ENCODE measurements around the gene CPXM1.
"Not testable (repeated sequence)": the region's sequence is repeated elsewhere in the genome, so short reads cannot be mapped to it uniquely, and the experiment has no call there.

Gene CPXM1

DNA sequence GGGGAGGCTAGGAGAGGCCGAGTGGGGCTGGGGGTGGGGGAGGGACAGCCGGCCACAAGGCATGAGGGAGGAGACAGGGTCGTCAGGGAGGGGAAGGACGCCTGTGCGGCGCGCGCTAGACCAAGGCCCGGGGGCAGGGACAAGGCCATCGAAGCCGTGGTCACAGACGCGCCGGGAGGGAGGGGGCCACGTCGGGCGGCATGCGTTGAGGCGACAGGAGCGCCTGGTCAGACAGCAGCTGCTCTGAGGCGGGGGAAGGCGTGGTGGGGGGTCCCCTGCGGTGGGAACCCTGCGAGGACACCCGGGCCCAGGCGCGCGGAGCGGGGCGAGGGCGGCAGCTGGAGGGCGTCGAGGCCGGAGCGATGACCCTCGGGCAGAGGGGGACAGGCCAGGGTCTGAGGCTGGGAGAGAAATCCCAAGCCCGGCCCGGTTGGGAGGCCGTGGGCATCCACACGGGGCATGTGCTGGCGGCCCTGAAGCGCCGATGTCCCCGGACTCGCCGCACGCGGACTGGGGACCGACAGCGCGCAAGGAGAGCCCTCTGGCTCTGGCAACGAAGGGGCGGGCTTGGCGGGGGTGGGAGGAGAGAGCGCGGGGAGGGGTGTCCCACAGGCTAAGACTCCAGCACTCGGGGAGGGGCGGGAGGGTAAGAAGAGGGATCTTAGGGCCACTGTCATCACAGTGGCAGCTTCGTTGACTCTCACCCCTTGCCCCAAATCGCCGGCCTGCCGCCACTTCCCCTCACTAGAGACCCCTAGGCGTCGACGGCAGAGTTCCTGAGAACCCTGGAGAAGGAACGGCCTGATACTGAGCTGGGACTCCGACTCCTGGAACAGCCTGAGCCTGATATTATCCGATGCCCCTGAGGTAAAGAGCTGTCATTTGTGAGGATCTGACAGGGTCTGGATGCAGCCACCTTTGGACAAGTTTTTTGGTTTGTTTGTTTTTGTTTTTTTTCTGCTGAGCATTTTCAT is 20.8 kb upstream of the CPXM1 start:
- no peak for DNase-seq

DNA sequence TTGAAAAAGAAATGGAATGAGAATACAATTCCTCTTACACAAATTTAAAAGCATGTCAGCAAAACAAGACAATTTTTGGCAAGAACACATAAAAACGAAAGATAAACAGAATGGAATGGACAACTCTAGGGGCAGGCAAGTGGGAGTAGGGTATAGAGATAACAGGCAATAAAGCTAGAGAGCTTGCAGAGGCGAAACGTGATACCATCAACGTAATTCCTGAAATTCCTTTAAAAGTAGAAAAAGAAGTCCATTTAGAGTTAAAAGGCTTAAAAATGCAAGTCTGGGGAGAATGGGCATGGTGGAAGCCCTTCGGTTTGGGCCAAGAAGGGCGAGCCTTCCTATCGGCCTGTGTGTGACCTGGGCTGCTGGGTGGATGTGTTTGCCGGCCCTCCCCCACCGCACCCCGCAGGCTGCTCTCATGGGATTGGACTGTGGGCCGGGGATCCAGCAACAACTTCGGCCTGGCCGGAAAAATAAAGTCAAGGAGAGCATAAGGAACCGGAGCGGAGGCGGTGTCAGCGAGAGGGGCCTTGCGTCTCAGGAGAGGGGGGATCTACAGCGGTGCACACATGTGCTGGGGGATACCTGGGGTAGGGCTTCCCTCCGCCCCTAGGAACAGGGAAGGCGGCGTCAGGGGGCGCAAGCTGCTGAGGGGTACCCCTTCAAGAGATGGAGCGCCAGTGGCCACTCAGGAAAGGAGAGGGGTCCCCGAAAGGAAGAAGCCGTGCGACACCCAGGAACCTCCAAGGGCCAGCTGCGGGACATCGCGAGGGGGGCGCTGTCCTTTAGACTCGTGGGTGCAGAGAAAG is 19.9 kb upstream of the CPXM1 start:
- no peak for DNase-seq

DNA sequence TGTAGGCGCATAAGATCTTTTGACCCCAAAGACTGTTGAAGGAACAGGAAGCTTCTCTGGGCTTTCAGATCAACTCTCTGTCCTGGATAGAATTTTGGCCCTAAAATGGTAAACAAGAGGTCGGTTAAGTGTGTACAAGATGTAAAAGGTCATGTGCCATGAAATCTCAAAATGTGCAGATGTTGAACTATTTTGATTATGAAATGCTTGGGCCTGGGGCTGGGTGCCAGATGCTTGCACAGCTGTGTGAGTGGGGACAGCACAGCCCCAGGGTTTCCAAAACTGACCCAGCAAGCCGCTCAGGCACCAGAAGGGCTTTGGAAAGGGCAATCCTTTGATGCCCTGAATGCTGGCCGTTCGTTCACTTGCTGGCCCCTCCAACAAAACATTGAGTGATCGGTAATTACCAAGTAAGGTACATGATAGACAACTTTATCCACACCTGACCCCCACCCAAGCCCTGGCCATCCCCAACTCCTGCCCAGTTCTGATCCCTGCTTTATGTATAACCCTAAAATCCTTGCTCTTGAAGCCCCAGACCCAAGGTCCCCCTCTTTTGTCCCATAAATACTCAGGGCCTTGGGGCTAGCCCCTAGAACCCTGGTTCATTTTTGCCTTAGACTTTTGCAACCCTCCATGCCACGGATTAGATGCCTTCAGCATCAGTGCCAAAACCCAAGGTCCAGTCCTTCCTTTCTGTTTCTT is 17.6 kb upstream of the CPXM1 start:
- DNase-seq = no peak

DNA sequence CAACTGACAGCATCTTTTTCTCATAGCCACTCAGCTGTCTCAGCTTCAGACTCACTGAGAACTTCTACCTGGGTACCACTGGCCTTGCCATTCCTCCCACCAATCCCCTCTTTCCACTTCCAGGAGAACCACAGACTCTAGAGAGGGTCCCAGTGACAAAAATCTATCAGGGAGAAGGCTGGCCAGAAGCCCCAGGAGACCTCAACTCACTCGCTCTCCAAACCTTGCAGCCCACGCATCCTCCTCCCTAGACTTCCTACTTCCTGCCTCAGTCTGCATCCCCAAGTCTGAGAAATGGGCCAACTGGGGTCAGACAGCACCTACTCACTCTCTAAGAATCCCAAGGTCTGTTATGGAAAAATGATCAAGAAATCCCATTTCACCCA is 16.9 kb upstream of the CPXM1 start:
- DNase-seq = no peak

DNA sequence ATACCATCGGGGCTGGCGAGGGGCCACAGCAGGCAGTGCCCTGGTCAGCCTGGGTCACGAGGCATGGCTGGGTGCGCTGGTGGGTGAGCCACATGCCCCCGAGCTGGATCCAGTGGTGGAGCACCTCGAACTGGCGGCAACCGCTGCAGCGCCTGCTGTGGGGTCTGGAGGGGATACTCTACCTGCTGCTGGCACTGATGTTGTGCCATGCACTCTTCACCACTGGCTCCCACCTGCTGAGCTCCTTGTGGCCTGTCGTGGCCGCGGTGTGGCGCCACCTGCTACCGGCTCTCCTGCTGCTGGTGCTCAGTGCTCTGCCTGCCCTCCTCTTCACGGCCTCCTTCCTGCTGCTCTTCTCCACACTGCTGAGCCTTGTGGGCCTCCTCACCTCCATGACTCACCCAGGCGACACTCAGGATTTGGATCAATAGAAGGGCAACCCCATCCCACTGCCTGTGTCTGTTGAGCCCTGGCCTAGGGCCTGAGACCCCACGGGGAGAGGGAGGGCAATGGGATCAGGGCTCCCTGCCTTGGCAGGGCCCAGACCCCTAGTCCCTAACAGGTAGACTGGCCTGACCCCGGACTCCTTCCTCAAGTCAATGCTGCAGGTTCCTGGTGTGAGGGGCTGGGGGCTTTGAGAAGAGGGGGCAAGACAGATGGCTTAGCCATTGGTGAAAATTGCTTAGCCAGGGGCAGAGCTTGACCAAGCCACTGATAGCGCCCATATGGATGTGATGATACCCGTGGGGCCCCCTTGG is 16.3 kb upstream of the CPXM1 start:
- no peak for DNase-seq

DNA sequence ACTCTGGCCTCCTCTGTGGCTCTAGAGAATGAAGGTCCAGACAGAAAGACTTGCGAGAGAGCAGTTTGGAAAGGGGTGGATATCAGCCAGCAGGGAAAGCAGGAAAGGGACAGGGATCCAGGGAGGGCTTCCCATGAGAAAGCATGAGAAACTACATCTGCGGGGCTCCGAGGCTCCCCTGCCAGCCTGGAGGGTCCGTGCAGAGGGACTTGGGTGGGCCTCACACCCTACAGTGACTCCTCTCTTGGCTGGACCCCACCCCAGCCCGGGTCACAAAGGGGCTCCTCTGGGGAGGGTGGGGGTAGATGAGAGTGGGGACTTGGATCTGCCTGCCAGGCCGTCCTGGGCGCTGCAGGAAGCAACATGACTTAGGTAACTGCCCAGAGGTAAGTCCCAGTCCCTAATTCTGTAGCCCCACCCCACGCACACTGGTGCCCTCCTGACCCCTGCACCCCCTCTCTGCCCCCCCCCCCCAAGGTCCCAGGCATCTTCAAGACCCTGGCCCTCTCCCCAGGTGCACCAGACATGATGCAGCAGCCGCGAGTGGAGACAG is 15.7 kb upstream of the CPXM1 start, which contains the start of gene TMEM239:
Gene TMEM239, plus strand, starts transcription at position 335 of the 553 bp plus-strand sequence. Its CDS starts 191 bp downstream, at position 526.
- DNase-seq = no peak

DNA sequence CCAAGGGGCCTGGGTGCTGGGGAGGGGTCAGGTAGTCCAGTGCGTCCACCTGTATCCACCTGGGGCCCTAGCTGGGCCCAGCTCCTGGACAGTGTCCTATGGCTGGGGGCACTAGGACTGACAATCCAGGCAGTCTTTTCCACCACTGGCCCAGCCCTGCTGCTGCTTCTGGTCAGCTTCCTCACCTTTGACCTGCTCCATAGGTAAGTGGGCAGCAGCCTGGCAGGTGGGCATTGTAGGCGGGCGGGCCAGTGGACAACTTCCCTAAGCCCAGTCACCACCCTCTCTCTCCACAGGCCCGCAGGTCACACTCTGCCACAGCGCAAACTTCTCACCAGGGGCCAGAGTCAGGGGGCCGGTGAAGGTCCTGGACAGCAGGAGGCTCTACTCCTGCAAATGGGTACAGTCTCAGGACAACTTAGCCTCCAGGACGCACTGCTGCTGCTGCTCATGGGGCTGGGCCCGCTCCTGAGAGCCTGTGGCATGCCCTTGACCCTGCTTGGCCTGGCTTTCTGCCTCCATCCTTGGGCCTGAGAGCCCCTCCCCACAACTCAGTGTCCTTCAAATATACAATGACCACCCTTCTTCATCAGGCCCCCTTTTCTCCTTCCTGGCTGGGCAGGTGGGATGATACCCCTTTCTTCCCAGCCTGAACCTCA is 14.9 kb upstream of the CPXM1 start:
- DNase-seq = no peak

DNA sequence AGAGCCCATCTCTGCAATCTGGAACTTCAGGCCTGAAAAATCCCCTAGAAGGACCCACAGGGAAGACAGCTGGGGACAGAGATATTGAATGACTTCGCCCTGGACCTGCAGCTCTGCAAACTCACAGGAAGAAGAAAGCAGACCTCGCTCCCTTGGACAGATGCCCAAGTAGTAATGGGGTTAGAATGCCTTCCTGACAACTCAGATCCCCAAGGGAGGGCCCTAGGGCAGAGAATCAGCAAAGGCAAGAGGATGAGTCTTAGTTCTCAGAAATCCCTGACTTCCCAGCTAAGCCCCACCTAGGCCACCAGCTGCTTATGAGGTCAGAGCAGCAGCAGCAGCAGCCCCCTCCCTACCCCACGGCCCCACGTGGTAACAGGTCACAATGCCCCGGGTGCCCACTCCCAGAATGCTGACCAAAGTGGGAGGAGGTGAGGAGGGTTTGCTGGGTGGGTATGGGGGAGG is 14.2 kb upstream of the CPXM1 start, which contains the start of gene C20orf141:
Gene C20orf141, plus strand, starts transcription at position 401 of the 465 bp plus-strand sequence. CDS start 198 bp downstream, outside the sequence.
- DNase-seq = no peak

DNA sequence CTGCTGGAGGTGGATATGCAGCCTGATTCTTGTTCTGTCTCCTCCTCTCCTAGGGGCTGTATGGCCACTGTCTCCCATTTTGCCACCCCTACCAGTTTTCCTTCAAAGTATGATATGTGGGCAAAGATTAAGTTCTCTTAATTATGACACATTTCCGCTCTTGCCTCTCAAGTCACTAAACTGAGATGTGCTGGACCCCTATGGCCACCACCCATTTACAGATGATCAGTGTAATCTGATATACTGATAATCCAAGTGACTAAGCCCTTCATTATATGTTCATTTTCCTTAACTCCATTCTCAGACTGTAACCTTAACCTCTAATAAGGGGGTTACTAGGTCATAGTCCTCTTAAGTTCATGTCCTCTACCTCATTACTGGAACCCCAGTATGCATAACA is 13.6 kb upstream of the CPXM1 start:
- DNase-seq = no peak

DNA sequence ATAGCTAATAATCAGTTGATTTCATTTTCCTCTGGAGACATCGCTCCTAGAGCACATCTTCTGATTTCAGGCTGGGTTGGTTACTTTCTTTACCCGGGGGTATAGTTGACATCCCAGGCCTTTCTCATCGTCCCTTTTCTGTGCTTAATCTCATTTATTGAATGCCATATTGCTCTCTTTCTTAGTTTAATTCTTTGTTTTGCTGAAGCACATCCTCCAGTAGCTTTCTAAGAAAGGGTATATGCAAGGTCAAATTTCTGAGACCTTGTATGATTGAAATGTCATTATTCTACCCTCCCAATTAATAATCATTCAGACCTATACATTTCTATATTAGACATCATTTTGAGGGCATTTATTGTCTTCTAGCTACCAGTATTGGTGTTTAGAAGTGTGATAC is 11.8 kb upstream of the CPXM1 start:
- no peak for DNase-seq

DNA sequence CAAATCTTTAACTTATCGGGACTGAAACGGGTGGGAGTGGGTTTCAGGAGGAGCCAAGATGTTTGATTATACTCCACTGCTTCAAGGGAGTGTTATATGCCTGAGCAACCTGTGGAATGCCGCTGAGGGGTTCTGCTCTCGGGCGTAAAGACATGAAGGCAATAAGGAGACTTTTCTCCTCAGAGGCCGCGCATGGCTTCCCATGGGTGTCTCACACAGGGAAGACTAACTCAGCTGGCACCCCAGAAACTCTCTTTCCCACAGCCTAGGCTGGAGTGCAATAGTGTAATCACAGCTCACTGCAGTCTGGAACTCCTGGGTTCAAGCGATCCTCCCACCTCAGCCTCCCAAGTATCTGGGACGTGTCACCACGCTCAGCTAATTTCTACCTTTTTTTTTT is 9.3 kb upstream of the CPXM1 start:
- no peak for DNase-seq

DNA sequence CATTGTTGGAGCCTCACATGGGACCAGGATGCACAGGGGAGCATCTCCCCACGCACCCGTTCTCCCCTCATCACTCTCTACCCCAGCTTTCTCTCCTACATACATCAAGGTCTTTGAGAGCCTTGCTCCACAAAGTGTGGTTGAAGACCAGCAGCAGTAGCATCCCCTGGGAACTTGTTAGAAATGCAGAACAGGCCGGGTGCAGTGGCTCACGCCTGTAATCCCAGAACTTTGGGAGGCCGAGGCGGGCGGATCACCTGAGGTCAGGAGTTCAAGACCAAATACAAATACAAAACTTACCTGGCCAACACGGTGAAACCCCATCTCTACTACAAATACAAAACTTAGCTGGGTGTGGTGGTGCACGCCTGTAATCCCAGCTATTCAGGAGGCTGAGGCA is 7.5 kb upstream of the CPXM1 start:
- DNase-seq = not testable (repeated sequence)

DNA sequence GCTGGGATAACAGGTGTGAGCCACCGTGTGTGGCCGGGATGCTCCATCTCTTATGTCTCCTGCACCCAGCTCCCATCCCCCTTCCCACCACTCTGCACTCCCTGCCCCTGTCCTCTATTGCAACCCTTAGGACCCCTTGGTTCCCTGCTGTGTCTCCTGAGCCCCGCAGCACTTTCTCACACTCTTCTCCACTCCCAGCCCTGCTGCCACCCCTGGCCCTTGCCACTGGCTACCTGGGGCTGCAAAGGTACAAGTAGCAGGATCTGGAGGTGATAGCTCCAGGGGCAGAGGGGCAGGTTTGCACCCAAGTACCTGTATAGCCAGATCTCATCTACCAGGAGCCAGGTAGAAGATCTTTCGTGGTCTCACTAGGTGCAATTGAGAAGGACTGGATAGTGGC is 6.6 kb upstream of the CPXM1 start:
- DNase-seq = no peak

DNA sequence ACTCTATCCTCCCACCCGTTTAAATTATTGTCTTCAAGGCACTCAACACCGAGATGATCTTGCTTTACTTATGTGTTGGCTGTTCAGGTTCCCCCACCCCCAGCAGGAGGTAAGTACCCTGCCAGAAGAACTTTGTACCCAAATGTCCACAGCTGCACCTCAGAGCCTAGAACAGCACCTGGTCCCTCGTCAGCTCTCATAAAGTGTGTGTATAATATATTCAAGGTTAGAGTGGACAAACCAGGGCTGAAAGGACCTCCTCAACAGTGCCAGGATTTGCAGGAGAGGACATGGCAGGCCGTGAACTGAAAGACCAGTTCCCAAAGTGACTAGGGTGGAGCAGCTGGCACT is 5.9 kb upstream of the CPXM1 start:
- DNase-seq = no peak

DNA sequence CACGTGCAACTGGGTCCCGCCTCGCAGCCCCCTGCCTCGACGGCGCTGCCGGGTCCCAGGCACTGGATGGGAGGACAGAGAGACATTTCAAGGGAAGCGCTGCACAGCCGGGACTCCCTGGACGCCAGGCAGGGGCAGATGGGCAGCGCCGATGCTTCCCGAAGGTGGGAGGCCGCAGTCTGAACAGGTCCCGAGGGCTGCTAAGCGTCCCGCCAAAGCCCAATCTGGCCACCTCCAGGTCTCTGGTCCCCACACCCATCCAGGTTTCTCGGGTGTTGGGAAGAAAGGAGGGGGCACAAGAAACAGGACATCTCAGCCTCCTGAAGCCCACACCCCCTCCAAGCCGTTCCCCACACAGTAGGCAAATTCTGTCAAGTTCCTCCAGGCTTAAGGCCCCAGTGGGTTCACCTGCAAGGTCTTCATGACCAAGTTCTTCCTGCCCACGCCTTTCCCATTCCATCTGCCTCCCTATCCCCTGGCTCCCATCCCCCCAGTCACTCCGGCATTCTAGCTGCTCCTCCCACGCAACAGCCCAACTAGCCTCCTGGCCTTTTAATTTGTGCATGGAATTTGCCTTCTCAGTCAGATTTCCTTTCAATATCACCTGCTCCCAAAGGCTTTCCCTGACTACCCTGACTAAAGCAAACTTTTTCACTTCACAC is 5.4 kb upstream of the CPXM1 start:
- no peak for DNase-seq

DNA sequence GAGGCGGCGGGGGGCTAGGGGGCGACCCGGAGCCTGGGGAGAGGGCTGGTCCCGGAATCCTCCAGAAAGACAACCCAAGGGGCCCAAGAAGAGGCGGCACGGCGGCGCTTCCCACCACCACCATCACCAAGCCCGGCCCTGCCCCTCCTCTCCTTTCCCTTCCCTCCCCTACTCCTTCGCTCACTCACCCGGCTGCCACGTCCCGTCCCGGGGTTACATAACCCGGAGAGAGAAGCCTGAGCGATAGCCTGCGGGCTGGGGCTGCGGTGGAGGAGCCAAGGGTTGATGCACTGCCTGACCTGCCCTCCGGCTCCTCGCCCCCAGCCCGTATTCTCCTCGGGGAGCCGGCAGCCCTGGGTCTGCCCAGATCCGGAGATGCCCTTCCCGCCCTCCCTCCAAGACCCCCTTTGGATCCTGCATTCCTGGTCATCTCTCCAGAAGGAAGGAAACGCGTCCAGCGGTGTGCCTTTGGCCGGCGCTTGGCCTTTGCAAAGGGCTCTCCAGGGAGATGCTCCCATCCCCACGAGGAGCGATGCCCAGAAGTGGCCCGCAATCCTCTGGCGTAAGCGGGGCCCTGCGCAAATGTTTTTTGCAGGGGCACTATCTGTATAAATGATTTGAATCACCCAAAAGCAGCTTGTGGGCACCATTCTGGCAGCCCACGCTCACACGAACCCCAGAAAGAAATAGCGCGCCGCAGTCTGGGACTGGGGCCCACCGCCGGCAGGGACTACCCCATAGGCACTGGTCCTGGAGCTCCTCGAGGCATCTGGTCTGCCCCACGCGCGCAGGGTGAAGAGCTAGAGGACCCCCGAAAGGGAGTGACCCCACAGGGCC is 4.6 kb upstream of the CPXM1 start:
- no peak for DNase-seq

DNA sequence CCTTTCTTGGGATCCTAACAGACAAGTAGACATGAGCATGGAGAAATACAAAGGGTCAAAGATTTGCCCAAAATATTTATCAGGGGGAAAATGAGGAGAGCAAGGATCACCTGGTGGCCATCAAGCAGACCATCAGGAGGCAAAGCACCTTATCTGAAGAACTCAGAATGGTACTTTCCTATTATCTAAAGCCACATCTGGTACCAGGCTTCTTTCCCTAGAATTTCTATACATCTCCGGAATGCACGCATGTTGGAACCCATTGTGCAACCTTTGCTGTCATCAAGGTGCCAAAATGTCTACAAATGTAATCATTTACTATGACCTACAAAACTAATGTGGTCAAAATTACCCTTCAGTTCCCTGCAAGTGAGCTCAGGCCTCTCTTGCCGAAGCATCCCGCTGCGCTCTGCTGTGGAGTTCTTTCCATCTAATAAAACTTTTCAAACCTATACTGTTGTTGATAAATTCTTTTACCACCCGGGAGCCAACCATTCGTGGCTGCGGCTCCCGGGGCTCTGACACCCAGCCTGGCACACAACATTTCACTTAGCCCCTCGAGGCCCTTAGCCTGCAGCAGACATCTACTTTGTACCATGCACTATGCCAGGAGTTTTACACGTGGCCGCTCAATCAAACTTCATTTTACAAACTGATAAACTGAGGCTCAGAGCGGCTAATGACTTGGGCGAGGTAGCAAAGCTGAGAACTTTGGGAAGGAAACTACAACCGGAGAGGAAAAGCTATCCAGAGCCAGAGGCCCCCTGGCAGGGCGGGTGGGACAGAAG is 3.8 kb upstream of the CPXM1 start:
- DNase-seq = no peak

DNA sequence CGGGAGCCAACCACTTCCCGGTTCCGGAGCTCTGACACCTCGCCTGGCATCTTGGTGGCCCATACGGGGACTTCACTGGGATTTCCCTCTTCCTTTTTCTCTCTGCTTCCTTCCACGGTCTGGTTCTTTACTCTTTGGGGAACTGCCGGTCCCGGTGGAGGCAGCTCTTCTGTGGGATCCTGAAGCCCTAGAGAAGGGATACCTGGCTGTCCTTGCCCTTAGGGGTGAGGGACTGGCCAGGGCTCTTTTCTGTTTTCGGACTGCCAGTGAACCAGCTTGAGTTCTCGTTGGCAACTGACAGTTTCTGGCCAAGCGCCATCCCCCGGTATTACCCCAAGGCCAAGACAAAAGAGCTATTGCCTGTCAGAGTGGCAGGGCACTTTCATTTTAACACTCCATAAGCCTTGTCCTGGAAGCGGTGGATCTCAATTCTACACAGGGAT is 880 bp upstream of the CPXM1 start:
- no peak for DNase-seq
